Peyer's patch (tissue), 4 donors: ENCODE data around the gene ADAMTS2.

ENCODE experiments used
- CTCF ChIP-seq, 6 experiments: fragments of 450-650 bp in 4 of 6; fragments of 200-600 bp in 2 of 6; sonication (generic) in 1 of 6; IDR thresholded peaks; one replicate each; pipeline ENCODE4 v1.5.1; 2017 to 2019; ENCODE audit warnings: antibody characterized with exemption in 6 of 6, mild to moderate bottlenecking in 3 of 6, moderate library complexity in 1 of 6
- POLR2A ChIP-seq, 2 donors: fragments of 450-650 bp; IDR thresholded peaks; one replicate each; pipeline ENCODE4 v1.5.1; 2017; ENCODE audit warnings: antibody characterized with exemption in 2 of 2, mild to moderate bottlenecking in 2 of 2, moderate library complexity in 2 of 2

- TF ChIP-seq CTCF (IDR thresholded peaks at IDR 0.05): no peak
- no peak for TF ChIP-seq POLR2A (IDR thresholded peaks at IDR 0.05)
These were observed 215.6 kb downstream of the ADAMTS2 start for GRCh38 chr5:179129607-179130071.
